Calu3 (cell line): Measurements from ENCODE around the gene MYADM. TPM values are rescaled to one million over a fixed set of nuclear protein-coding genes. Genes with fewer than 3 reads are reported as not detected.
A peak's percentile ranks its signal among the peaks of the same experiment; 100 is the strongest.

Experiments used
- BruUV-seq: library from RNA; stranded (reverse); fragments of 400-500 nt; replicated peaks from 2 replicates; lab custom pipeline; 2021; lab: Mats Ljungman, UMichigan
- CTCF ChIA-PET: fragments of 300-600 bp; sonication (Branson Sonifier 250); formaldehyde crosslinking; loops from one replicate; lab custom pipeline; 2022; ENCODE audit warnings: antibody characterized with exemption; lab: Charles Lee
- DNase-seq: peaks from one replicate; pipeline ENCODE4 v3.0.0; 2022
- H3K27ac Mint-ChIP-seq: one replicate; pipeline ENCODE4 v1.8.0; 2022; ENCODE audit warnings: mixed read lengths; ENCODE audit not compliant: unreplicated experiment
- H3K27me3 Mint-ChIP-seq: one replicate; pipeline ENCODE4 v1.8.0; 2022; ENCODE audit warnings: mixed read lengths; ENCODE audit not compliant: unreplicated experiment
- H3K36me3 Mint-ChIP-seq: one replicate; pipeline ENCODE4 v1.8.0; 2022; ENCODE audit warnings: mild to moderate bottlenecking, moderate library complexity, mixed read lengths; ENCODE audit not compliant: insufficient read depth, unreplicated experiment
- H3K4me1 Mint-ChIP-seq: one replicate; pipeline ENCODE4 v1.8.0; 2022; ENCODE audit warnings: mild to moderate bottlenecking, low read depth, mixed read lengths; ENCODE audit not compliant: unreplicated experiment
- H3K4me3 Mint-ChIP-seq: one replicate; pipeline ENCODE4 v1.8.0; 2022; ENCODE audit warnings: mild to moderate bottlenecking, low read depth, moderate library complexity, mixed read lengths; ENCODE audit not compliant: unreplicated experiment
- H3K9me3 Mint-ChIP-seq: one replicate; pipeline ENCODE4 v1.8.0; 2022; ENCODE audit warnings: low read depth, mixed read lengths; ENCODE audit not compliant: unreplicated experiment
- CTCF ChIP-seq: fragments of 200-600 bp; IDR thresholded peaks from one replicate; pipeline ENCODE4 v1.8.0; 2022; ENCODE audit warnings: antibody characterized with exemption; ENCODE audit not compliant: unreplicated experiment
- intact Hi-C: fragments of 100-400 bp; cut with micrococcal nuclease; formaldehyde crosslinking; loops from one replicate; pipeline ENCODE4 v1.10.0; 2022; ENCODE audit not compliant: unreplicated experiment
- total RNA-seq: library from RNA; stranded (reverse); gene quantifications from 2 replicates; pipeline ENCODE4 v1.2.3, GENCODE V29; 2022

MYADM gene
- total RNA-seq, 1 experiment from 2014 or later = 464 TPM

GRCh38 chr19:53882391-53883050 is 14.8 kb downstream of the MYADM start:
- no peak overlapping the region for H3K27ac Mint-ChIP-seq
- peaks cover 33% of the 10 kb centered on the region for H3K36me3 Mint-ChIP-seq
- no peaks in the 10 kb centered on the region for H3K27me3 Mint-ChIP-seq
- intact Hi-C loops = no loop called here
- H3K9me3 Mint-ChIP-seq = no peaks in the 10 kb centered on the region
- no peak overlapping the region for H3K4me3 Mint-ChIP-seq
- CTCF ChIA-PET = interaction anchor here (0.6 to 2.5 kb wide), 14 partner anchors 10 to 687 kb away, joined by 3 to 29 read pairs (median 3); partner anchors contain the start of genes CNOT3 and MYADM
- H3K4me1 Mint-ChIP-seq = peaks cover 15% of the 10 kb centered on the region
- no peak for DNase-seq
- BruUV-seq = no TSS peak
- TF ChIP-seq CTCF = no peak

- no peak for DNase-seq
- intact Hi-C loops = no loop called here
- peak overlapping the region; percentile 51 for H3K27ac Mint-ChIP-seq
- peaks cover 30% of the 10 kb centered on the region for H3K36me3 Mint-ChIP-seq
- no peak overlapping the region for H3K4me3 Mint-ChIP-seq
- CTCF ChIA-PET = interaction anchor here (0.6 to 2.5 kb wide), 6 partner anchors 15 to 688 kb away, joined by 3 to 29 read pairs (median 3); partner anchors contain the start of genes CNOT3 and MYADM
- H3K27me3 Mint-ChIP-seq = no peaks in the 10 kb centered on the region
- BruUV-seq = no TSS peak
- TF ChIP-seq CTCF = no peak
- H3K9me3 Mint-ChIP-seq = no peaks in the 10 kb centered on the region
- H3K4me1 Mint-ChIP-seq = peaks cover 15% of the 10 kb centered on the region
Observed at GRCh38 chr19:53883231-53883661, 15.6 kb downstream of the MYADM start.

GRCh38 chr19:53883741-53884140 is 16.1 kb downstream of the MYADM start:
- intact Hi-C loops = no loop called here
- H3K4me1 Mint-ChIP-seq = peaks cover 15% of the 10 kb centered on the region
- peaks cover 30% of the 10 kb centered on the region for H3K36me3 Mint-ChIP-seq
- DNase-seq = no peak
- no TSS peak for BruUV-seq
- no peak overlapping the region for H3K4me3 Mint-ChIP-seq
- peak overlapping the region; percentile 51 for H3K27ac Mint-ChIP-seq
- CTCF ChIA-PET = interaction anchor here (1.2 to 2.4 kb wide), 2 partner anchors 140 to 688 kb away, joined by 3 to 21 read pairs; no protein-coding TSS in a partner anchor
- H3K9me3 Mint-ChIP-seq = no peaks in the 10 kb centered on the region
- no peaks in the 10 kb centered on the region for H3K27me3 Mint-ChIP-seq
- TF ChIP-seq CTCF = no peak

- CTCF ChIA-PET = no interaction called here
- Mint-ChIP-seq H3K36me3 (peaks cover 33% of the 10 kb centered on the region), H3K4me3 (no peak overlapping the region), H3K9me3 (no peaks in the 10 kb centered on the region), H3K27ac (peak overlapping the region; percentile 51), H3K27me3 (no peaks in the 10 kb centered on the region), H3K4me1 (peaks cover 15% of the 10 kb centered on the region)
- intact Hi-C loops = no loop called here
- no peak for DNase-seq
- no TSS peak for BruUV-seq
- TF ChIP-seq CTCF = no peak
Observed at GRCh38 chr19:53884256-53884655, 16.6 kb downstream of the MYADM start.
